ENCODE data around the gene RHBDF2.

GRCh38 chr17:76428511-76428910 lies 72.7 kb downstream of the RHBDF2 start:
- TF ChIP-seq, protein P1, sequence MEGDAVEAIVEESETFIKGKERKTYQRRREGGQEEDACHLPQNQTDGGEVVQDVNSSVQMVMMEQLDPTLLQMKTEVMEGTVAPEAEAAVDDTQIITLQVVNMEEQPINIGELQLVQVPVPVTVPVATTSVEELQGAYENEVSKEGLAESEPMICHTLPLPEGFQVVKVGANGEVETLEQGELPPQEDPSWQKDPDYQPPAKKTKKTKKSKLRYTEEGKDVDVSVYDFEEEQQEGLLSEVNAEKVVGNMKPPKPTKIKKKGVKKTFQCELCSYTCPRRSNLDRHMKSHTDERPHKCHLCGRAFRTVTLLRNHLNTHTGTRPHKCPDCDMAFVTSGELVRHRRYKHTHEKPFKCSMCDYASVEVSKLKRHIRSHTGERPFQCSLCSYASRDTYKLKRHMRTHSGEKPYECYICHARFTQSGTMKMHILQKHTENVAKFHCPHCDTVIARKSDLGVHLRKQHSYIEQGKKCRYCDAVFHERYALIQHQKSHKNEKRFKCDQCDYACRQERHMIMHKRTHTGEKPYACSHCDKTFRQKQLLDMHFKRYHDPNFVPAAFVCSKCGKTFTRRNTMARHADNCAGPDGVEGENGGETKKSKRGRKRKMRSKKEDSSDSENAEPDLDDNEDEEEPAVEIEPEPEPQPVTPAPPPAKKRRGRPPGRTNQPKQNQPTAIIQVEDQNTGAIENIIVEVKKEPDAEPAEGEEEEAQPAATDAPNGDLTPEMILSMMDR (conservative IDR thresholded peaks at IDR 0.05): no peak
- no peak for TF ChIP-seq EZH2 (IDR thresholded peaks at IDR 0.05; ENCODE audit: low read depth)

Data from PC-9 (cell line).